Astrocyte of the cerebellum (primary cell): Measurements from ENCODE around the gene RHBDD2.

ENCODE experiments used
- DNase-seq: peaks from one replicate; pipeline ENCODE4 v3.0.0-alpha.2; 2011; ENCODE audit warnings: low read depth
- H3K4me3 ChIP-seq: 2 replicates; pipeline ENCODE4 v1.5.1; 2011; ENCODE audit warnings: mild to moderate bottlenecking, low read depth, low read length, moderate library complexity
- CTCF ChIP-seq: IDR thresholded peaks from 2 replicates; pipeline ENCODE4 v1.5.1; 2012; ENCODE audit warnings: low read length, low read depth, moderate library complexity, mild to moderate bottlenecking; ENCODE audit errors: missing control alignments
- in situ Hi-C: cut with HindIII; loops from 2 replicates; pipeline ENCODE4 v1.10.0; 2017; ENCODE audit warnings: low sequenced_read_pairs

Gene RHBDD2

GRCh38 chr7:75924256-75924655 is 45.4 kb downstream of the RHBDD2 start:
- no peak overlapping the region for H3K4me3 ChIP-seq
- no peak for DNase-seq
- in situ Hi-C loops, result no loop called here
- no peak for TF ChIP-seq CTCF

GRCh38 chr7:75924889-75925288 is 46.1 kb downstream of the RHBDD2 start:
- in situ Hi-C loops, result no loop called here
- no peak for DNase-seq
- no peak overlapping the region for H3K4me3 ChIP-seq
- TF ChIP-seq CTCF, result no peak

GRCh38 chr7:75925717-75926435 is 47.0 kb downstream of the RHBDD2 start:
- TF ChIP-seq CTCF, result no peak
- H3K4me3 ChIP-seq, result no peak overlapping the region
- no peak for DNase-seq
- in situ Hi-C loops, result no loop called here

- in situ Hi-C loops, result no loop called here
- TF ChIP-seq CTCF, result no peak
- no peak overlapping the region for H3K4me3 ChIP-seq
- no peak for DNase-seq
These were observed 49.7 kb downstream of the RHBDD2 start for GRCh38 chr7:75928568-75928914.

GRCh38 chr7:75931680-75932079 is 52.8 kb downstream of the RHBDD2 start:
- no peak overlapping the region for H3K4me3 ChIP-seq
- DNase-seq, result no peak
- in situ Hi-C loops, result no loop called here
- no peak for TF ChIP-seq CTCF

- no peak for TF ChIP-seq CTCF
- H3K4me3 ChIP-seq, result no peak overlapping the region
- DNase-seq, result peak; percentile 59
- in situ Hi-C loops, result no loop called here
These were observed 59.3 kb downstream of the RHBDD2 start for GRCh38 chr7:75937958-75938786.
